UCSD-AML1 (cell line): ENCODE data around the gene ATOSB.
"Not testable (repeated sequence)": the region's sequence is repeated elsewhere in the genome, so short reads cannot be mapped to it uniquely, and the experiment has no call there.

Source experiments
- DNase-seq: peaks from one replicate; lab custom pipeline; 2025; ENCODE audit not compliant: unreplicated experiment; lab: John Stamatoyannopoulos, UW

The ATOSB gene, protein sequence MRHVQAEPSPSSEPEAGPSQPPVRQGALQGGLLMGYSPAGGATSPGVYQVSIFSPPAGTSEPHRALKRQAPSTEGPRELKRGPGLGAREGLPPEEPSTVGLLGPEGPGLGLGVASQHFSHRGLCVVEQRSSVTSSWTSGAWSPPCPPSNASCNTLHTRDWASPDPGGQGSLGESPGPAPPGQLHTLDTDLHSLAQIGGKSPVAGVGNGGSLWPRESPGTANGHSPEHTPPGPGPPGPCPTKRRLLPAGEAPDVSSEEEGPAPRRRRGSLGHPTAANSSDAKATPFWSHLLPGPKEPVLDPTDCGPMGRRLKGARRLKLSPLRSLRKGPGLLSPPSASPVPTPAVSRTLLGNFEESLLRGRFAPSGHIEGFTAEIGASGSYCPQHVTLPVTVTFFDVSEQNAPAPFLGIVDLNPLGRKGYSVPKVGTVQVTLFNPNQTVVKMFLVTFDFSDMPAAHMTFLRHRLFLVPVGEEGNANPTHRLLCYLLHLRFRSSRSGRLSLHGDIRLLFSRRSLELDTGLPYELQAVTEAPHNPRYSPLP

DNA sequence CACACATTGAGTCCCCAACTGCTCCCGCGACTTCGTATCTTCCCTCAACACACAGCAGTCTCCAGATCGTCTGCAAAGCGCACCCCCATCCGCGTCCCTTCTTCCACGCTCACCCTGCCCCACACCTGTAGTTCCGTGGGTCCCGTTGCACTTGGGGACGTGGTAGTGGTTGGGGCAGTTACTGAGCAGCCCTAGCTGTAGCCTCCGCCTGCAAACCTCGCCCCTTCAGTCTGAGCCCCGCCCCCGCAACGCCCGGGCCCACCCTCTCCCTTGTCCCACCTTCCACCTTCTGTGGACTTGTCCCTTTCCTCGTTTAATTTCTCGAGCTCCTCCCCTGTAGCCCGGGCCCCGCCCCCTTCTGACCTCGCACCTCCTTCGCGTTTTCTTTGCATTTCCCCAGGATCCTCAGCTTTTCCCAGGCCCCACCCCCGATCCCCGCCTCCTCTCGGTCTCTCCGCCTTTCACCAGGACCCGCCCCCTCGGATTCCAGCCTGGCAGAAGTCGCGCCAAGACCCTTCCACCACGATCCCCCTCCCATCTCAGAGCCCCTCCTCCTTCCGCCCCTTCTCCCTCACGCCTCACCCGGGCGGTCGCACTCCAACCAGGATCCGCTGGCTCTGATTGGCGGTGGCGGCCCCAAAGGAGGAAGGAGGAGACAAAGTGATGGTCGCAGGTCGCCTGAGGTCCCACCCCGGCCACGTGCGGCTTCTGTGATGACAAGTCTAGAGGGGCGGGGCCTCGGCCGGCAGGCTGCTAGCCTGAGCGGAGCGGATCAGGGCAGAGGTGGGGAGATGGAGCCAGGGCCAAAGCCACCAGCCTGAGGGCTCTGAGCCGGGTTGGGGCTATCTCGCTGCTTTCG, at the start of gene ATOSB:
ATOSB (minus strand) TSS at position 183 of the 859 bp plus-strand sequence. CDS start 7,588 bp downstream, outside the sequence.
- DNase-seq = peak; percentile 100

GRCh38 chr9:35164711-35165110, 49.0 kb upstream of the ATOSB start:
- no peak for DNase-seq

DNA sequence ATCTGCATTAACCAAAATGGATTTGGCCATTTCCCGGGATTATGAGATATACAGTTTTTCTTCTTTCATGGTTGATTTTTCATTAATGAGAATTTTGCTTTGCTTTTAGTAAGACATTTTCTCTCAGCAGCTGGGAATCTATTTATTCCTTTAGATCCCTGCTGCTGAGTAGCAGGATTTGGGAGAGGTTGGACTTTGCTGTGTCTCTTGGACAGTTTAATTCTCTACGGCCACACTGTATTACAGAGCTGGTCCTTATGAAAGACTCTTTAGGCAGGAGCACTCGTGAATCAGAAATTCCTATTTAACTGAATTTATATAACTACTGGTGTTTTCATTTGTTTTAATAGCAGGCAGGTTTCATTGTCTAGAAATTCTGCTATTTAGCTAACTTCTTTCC, 47.8 kb upstream of the ATOSB start:
- DNase-seq = no peak

GRCh38 chr9:35162605-35163315, 47.1 kb upstream of the ATOSB start:
- DNase-seq = no peak

DNA sequence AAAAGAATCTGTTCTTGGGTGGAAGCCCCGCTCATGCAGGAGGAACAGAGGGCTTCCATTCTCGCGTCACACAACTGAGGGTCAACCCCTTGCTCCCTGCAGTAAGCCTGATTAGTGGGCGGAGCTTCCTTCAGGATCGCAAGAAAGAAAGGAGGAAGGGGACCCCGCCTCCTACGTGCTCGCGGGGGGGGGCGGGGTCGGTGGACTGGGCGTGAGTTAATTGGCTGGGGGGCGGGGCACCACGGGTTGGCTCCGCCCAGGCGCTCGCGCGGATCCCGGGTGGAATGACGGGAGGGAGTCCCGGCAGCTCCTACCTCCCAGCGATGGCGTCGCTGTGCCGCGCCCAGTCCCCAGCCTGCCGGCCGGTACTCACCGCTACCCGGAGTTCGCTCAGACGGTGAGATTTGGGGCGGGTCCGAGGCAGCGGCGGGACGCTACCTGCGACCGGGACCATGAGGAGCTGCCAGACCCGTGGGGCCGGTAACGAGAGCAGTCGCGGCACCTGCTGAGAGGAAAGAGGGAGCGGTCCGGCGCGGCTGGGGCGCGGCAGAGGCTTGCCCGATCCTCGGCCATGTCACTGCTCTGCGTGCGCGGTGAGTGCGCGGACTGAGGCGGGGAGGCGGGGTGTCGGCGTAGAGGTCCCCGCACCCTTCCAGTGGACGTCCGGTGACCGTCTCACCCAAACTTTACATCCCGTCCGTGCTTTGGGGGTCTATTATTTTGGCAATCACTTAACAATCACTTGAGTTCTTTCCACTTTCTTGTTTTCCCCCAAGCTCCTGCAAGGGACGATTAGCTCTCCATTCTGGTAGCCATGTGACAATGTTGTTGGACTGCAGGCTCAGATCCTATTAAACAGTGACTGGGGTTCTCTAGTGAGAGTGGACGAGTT, 46.3 kb upstream of the ATOSB start, which contains the start of gene UNC13B:
UNC13B (plus strand) TSS at position 297 of the 892 bp plus-strand sequence; CDS start at position 572, 275 bp downstream.
- DNase-seq = no peak

DNA sequence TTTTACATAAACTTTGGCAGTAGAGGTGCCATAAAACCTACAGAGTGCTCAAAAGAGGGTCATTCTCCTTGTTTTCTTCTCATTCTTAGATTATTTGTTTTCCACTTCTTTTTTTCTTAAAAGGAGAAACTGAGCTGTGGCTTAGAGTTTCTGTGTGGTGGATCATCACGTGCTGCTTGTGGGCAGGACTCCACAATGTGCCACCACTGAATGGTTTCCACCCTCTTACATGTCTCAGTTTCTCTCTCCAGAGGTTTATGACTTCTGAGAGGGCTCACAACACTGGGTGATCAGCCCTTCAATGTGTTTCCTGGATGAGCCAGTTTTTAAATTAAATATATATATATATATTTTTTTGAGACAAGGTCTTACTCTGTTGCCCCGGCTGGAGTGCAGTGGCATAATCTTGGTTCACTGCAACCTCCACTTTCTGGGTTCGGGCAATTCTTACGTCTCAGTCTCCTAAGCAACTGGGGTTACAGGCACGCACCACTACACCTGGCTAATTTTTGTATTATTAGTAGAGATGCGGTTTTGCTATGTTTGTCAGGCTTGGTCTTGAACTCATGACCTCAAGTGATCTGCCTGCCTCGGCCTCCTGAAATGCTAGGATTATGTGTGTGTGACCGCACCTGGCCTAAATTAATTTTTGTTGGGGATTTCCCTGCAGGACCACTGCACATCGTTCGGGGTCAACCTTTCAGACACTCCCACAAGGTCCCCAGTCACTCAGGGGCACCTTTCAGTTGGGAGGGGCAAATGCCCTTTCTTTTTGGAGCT, 43.0 kb upstream of the ATOSB start:
- no peak for DNase-seq

DNA sequence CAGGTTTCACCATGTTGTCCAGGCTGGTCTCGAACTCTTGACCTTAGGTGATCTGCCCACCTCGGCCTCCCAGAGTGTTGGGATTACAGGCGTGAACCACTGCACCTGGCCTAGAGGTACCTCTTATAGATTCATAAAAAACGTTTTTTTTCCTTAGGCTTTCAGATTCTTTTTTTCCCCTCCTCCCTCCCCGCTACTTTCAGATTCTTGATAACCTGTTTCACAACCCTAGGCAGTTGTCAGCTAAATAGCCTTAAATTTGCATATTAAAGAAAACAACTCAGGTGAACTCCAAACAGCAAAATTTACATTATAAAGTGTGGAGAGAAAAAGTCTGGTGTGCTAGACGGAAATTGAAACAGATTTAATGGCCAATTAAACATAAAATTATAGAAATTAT, 42.2 kb upstream of the ATOSB start:
- not testable (repeated sequence) for DNase-seq

DNA sequence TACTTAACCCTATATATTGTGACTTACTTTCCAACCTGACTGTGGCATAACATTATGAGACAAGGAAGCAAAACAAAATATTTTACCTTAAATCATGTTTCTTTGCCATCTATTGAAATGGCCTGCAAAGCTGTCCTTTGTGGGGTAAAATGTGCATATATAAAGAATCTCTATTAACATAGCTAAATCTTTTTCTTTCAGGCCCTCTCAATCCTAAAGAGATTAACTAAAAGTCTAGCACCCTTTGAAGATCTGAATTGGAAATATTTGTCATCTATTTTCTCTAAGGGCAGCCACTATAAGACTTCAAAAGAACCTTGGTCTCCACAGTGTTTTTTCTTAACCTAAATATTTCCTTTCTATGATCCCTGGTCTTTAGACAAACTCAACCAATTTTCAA, 41.1 kb upstream of the ATOSB start:
- DNase-seq = no peak

DNA sequence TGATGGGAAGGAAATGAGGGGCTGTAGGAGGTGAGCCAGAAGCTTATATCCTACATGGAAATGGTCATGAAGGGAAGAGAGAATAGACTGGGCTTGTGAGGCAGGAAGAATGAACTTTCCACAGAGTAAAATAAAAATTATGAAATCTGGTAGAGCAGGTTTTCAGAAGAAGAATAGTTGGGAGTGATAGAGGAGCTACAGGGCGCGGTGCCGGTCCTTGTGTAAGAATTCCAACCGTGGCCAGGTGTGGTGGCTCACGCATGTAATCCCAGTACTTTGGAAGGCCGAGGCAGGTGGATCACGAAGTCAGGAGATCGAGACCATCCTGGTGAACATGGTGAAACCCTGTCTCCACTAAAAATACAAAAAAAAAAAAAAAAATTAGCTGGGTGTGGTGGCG, 37.3 kb upstream of the ATOSB start:
- DNase-seq = no peak

- DNase-seq = not testable (repeated sequence)
These were observed 32.4 kb upstream of the ATOSB start for GRCh38 chr9:35147941-35148563.

DNA sequence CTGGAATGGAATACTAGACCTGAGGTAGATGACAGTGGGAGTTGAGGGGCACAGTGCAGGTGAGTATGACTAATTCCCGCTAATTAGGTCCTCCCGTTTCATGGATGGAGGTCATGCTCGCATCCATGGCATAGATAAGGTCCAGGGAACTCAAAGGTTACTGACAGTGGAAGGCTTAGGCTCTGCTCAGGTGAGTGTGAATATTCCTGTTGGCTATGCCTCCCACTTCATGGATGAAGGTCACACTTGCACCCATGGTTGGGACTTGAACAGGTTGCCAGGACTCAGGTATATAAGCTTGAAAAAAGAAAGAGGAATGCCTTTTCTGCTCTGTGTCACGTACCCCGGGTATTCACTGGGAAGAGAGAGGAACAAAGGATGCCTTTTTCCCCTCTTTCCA, 26.4 kb upstream of the ATOSB start:
- DNase-seq = no peak

- DNase-seq = no peak
These were observed 24.4 kb upstream of the ATOSB start for GRCh38 chr9:35140093-35140492.

- no peak for DNase-seq
These were observed 21.2 kb upstream of the ATOSB start for GRCh38 chr9:35136866-35137265.

DNA sequence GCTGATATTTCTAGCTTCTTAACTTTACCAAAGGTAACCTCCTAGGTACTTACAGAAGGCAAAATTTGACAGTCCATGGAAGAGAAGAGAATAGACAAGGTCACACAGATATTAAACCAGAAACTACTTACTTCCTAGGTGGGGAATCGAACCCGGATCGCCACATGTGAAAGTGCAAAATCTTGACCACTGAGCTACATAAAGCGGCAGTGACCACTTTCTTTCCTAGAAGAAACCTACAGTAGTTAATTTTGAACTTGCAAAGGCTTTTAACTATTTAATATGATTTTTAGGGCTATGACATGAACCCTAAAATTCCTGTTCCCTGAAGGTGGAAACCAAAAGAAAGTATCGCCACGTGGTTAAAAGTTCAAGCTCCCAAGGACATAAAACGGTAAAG, 20.3 kb upstream of the ATOSB start:
- DNase-seq = no peak

DNA sequence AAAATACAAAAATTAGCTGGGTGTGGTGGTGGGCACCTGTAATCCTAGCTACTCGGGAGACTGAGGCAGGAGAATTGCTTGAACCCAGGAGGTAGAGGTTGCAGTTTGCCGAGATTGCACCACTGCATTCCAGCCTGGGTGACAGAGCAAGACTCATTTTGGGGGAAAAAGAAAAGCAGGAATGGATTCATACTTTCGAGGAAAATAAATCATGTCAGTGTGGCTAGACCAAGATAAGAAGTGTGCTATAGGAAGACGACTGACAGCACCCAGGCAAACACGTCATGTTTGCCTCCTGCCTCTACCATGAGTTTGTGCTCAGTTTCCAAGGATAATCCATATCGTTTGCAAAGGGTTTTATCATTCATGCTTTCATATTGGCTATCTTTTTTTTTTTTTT, 19.3 kb upstream of the ATOSB start:
- DNase-seq = no peak

- DNase-seq = peak; percentile 76
These were observed 1.4 kb upstream of the ATOSB start for GRCh38 chr9:35116898-35117551.

GRCh38 chr9:35116539-35116897, 856 bp upstream of the ATOSB start:
- no peak for DNase-seq

DNA sequence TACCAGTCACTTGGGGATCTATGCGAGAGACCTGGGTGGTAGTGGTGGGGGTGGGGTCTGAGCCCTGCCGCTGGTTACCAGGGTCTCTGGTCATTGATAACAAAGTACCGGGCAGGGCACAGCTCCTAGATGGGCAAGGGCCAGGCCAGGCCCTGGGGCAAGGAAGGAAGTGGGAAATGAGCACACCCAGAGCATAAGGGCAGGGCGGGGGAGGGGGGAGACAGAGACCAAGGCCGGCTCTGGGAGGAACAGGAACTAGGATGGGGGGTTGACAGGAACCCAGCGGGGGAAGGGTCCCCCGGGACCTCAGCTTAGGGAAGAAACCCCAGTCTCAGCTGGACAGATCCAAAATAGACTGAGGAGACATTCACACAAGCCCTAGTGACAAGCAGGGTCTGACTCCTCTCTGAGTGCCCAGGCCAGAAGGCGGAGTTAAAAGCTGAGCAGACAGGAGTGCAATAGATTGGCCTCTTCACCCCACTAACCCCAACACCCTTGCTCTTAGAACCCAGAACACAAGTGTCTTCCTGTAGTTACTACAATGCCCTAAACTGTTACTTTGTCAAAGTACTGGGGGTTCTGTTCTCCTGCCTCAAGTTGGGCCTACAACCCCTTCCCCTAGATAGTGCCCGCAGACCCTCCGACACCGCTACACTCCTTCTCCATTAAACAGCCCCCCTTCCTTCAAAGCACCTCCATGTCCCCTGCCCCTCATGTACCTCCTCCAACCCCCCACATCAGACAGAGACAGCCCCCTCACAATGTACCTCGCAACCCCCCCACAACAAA, 628 bp downstream of the ATOSB start:
- DNase-seq = peak; percentile 87
